Activated CD8-positive, alpha-beta memory T cell treated with anti-CD3 and anti-CD28 coated beads for 24 hours (primary cell): Measurements from ENCODE around the gene LRP1B.

Source experiments
- DNase-seq: peaks from one replicate; pipeline ENCODE4 v3.0.0-alpha.2; 2020

Gene LRP1B

GRCh38 chr2:141386168-141386567, 744.6 kb downstream of the LRP1B start:
- DNase-seq, result no peak

- no peak for DNase-seq
These were observed 746.1 kb downstream of the LRP1B start for GRCh38 chr2:141384676-141385075.

GRCh38 chr2:141381946-141382345, 748.9 kb downstream of the LRP1B start:
- no peak for DNase-seq

- no peak for DNase-seq
These were observed 750.5 kb downstream of the LRP1B start for GRCh38 chr2:141380008-141380979.

GRCh38 chr2:141364821-141365220, 766.0 kb downstream of the LRP1B start:
- DNase-seq, result no peak

- no peak for DNase-seq
These were observed 768.5 kb downstream of the LRP1B start for GRCh38 chr2:141362311-141362710.

- DNase-seq, result no peak
These were observed 782.3 kb downstream of the LRP1B start for GRCh38 chr2:141348481-141348880.

- no peak for DNase-seq
These were observed 789.4 kb downstream of the LRP1B start for GRCh38 chr2:141341444-141341843.

GRCh38 chr2:141331127-141331526, 799.7 kb downstream of the LRP1B start:
- no peak for DNase-seq

GRCh38 chr2:141329964-141330363, 800.9 kb downstream of the LRP1B start:
- no peak for DNase-seq

GRCh38 chr2:141323571-141323970, 807.2 kb downstream of the LRP1B start:
- no peak for DNase-seq

- DNase-seq, result no peak
These were observed 812.8 kb downstream of the LRP1B start for GRCh38 chr2:141317986-141318385.

GRCh38 chr2:141316606-141317005, 814.2 kb downstream of the LRP1B start:
- DNase-seq, result no peak

GRCh38 chr2:141316103-141316502, 814.7 kb downstream of the LRP1B start:
- DNase-seq, result no peak

- no peak for DNase-seq
These were observed 816.8 kb downstream of the LRP1B start for GRCh38 chr2:141313972-141314371.

GRCh38 chr2:141311430-141311829, 819.4 kb downstream of the LRP1B start:
- DNase-seq, result no peak

- no peak for DNase-seq
These were observed 824.4 kb downstream of the LRP1B start for GRCh38 chr2:141306368-141306767.

- DNase-seq, result no peak
These were observed 829.3 kb downstream of the LRP1B start for GRCh38 chr2:141301551-141301950.

GRCh38 chr2:141280037-141280436, 850.8 kb downstream of the LRP1B start:
- DNase-seq, result no peak

GRCh38 chr2:141271346-141271745, 859.5 kb downstream of the LRP1B start:
- no peak for DNase-seq

GRCh38 chr2:141264848-141265247, 866.0 kb downstream of the LRP1B start:
- no peak for DNase-seq

- no peak for DNase-seq
These were observed 869.9 kb downstream of the LRP1B start for GRCh38 chr2:141260911-141261310.

- no peak for DNase-seq
These were observed 871.1 kb downstream of the LRP1B start for GRCh38 chr2:141259683-141260082.

GRCh38 chr2:141242008-141242407, 888.8 kb downstream of the LRP1B start:
- no peak for DNase-seq

GRCh38 chr2:141226560-141226959, 904.3 kb downstream of the LRP1B start:
- DNase-seq, result no peak
